GM12801 (cell line): Measurements from ENCODE around the gene C1QTNF5.

Experiments
- CTCF ChIP-seq: IDR thresholded peaks from one replicate; pipeline ENCODE4 v1.5.1; 2011; ENCODE audit warnings: control low read depth; ENCODE audit not compliant: insufficient read length; ENCODE audit errors: extremely low read depth

Gene C1QTNF5

DNA sequence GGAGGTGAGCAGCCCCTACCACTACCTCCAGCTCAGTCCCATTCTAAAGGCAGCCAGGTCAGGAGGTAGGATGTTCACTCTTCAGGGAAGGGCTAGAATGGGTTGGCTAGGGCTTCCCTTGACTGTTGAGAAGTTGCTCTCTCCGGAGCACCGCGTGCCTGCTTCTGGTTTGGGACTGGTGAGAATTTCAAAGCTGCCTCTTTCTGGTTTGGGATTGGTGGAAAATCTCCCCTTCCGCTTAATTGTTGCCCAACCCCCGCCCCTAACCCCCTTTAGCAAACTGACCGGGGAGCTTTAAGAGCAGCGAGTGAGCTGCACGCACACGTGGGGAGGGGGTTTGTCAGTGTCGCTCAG, 40.1 kb upstream of the C1QTNF5 start:
- no peak for TF ChIP-seq CTCF

GRCh38 chr11:119380160-119380826, 39.6 kb upstream of the C1QTNF5 start:
- no peak for TF ChIP-seq CTCF

DNA sequence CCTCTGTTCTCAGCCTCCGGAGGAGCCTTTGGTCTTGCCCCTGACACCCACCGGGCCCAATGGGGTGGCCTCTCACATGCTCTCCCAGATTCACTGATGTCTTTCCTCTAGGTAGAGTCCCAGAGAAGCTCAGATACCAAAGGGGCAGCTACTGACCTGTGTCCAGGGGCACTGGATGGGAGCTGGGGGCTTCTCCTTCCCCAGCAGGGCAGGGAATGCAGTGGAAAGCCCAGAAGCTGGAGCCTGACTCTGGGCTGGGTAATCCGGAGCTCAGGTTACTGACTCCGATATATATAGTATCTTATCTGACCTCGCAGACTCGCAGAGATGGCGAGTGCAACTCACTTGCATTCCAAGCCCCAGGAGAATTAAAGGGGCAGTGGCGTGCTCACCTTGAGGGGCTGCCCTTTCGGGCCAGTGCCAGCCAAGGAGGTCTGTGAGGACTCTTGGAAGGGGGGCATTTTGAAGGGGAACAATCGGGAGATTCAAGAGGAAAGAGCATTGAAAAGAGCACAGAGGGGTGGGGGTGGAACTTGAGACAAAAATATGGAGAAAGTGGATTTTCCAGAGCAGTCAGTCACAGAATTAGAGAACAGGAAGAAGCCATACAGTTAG, 38.3 kb upstream of the C1QTNF5 start:
- TF ChIP-seq CTCF: no peak

DNA sequence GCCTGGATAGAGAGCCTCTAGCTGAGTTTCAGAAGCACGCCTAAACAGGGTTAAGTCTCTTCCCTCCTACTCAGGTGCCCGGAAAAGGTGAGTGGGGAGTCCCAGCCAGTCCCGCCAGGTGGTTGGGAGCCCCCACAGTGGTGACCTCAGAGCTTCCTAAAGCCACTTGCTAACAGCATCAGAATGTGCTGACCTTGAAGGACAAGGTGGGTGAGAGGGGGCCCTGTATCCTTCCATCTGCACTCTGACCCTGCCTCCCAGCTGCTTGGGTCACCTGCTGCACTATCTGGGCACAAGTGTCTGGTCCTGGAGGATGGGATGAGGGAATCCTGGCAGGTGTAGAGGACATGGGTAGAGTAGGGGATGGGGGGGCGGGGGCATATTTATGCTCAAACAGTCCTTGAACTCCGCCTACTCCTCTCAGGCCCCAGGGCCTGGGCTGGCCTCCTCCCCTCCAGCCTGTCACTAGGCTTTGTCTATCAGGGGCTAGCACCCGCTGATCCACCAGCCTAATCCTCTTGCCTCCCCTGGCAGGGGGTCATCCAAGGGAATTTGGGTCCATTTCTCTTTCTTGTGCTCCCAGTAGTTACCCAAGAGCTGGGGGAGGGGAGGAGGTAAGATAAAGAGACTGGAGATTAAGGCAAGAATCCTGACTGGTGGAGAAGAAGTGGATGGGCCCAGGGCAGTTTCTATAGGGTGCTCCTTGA, 37.4 kb upstream of the C1QTNF5 start:
- no peak for TF ChIP-seq CTCF

DNA sequence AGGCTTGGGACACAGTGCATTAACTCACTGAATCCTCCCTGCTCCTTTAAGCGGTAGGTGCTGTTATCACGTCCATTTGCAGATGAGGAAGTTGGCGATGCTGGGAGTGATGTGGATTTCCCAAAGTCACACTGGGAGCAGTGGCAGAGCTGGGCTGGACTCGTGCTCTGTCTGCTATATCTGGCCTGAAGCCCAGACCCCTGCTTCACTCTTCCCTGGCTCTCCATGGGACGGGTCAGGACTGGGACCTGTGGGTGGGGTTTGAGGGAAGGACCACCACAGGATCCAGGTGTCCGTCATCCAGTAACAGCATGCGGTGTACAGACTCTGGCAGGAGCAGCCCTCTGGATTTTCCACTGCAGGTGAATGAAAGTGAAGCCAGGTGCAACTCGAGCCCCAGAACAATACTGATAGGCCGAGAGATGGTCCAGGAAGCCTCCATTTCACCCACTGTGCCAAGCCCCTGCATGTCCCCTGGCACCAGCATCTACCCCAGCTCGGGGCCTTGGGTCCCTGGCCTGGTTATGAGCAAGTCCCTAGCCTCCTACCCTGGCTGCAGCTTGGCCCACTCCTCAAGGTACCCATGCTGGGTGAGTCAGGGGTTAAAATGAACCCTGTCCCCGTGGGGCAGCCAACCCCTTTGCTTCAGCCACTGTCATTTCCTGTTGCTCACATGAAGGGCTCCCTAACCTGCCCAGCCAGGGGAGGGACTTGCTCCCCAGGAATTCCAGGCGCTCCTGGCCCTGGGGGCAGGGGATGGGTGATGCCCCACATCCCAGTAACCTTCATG, 36.6 kb upstream of the C1QTNF5 start:
- TF ChIP-seq CTCF: no peak

GRCh38 chr11:119376197-119376847, 35.6 kb upstream of the C1QTNF5 start:
- TF ChIP-seq CTCF: no peak
